H1 (cell line): ENCODE data around the gene TMEM130.

ENCODE experiments used
- CEBPB ChIP-seq: IDR thresholded peaks from 2 replicates; pipeline ENCODE4 v1.6.1; 2012; ENCODE audit warnings: low read depth, low read length
- CREB1 ChIP-seq: IDR thresholded peaks from 2 replicates; pipeline ENCODE4 v1.6.1; 2012; ENCODE audit warnings: inconsistent platforms
- CTCF ChIP-seq, 3 experiments: IDR thresholded peaks; 1 replicate in 2 of 3; 2 replicates in 1 of 3; pipeline versions ENCODE4 v1.5.1 to v1.6.1; 2011; ENCODE audit warnings: low read length in 3 of 3, mild to moderate bottlenecking in 3 of 3, inconsistent platforms in 2 of 3, low read depth in 1 of 3, moderate library complexity in 1 of 3; ENCODE audit not compliant: insufficient read depth in 1 of 3; ENCODE audit errors: control extremely low read depth in 1 of 3
- HDAC2 ChIP-seq, 2 experiments: fragments of 300-600 bp in 1 of 2; sonication (generic) in 1 of 2; IDR thresholded peaks; 2 replicates each; pipeline ENCODE4 v1.6.1; 2011 to 2012; ENCODE audit warnings: low read depth in 2 of 2, low read length in 2 of 2, mild to moderate bottlenecking in 2 of 2, moderate library complexity in 2 of 2, borderline replicate concordance in 1 of 2, inconsistent platforms in 1 of 2
- POLR2A ChIP-seq, 2 experiments: IDR thresholded peaks; 1 replicate in 1 of 2; 2 replicates in 1 of 2; pipeline ENCODE4 v1.6.1; 2011; ENCODE audit warnings: low read depth in 2 of 2, low read length in 2 of 2, mild to moderate bottlenecking in 2 of 2; ENCODE audit errors: control extremely low read depth in 1 of 2
- RFX5 ChIP-seq: IDR thresholded peaks from 2 replicates; pipeline ENCODE4 v1.6.1; 2011; ENCODE audit warnings: low read depth, low read length, improper control_type of control experiment, borderline replicate concordance
- SP1 ChIP-seq: IDR thresholded peaks from 2 replicates; pipeline ENCODE4 v1.6.1; 2011; ENCODE audit warnings: low read depth, low read length
- SP2 ChIP-seq: IDR thresholded peaks from 2 replicates; pipeline ENCODE4 v1.6.1; 2012; ENCODE audit warnings: mild to moderate bottlenecking, low read length, inconsistent platforms

GRCh38 chr7:98869027-98869596 lies 702 bp downstream of the TMEM130 start:
- TF ChIP-seq RFX5 (no peak), CTCF (IDR thresholded peaks at IDR 0.05; ENCODE audit: control extremely low read depth in 1 of 3, insufficient read depth in 1 of 3, low read depth in 1 of 3, low read length in 3 of 3) (no peak), HDAC2 (IDR thresholded peaks at IDR 0.05; ENCODE audit: borderline replicate concordance in 1 of 2, low read depth in 2 of 2, low read length in 2 of 2) (no peak), SP2 (no peak), SP1 (no peak), POLR2A (IDR thresholded peaks at IDR 0.05; ENCODE audit: control extremely low read depth in 1 of 2, low read depth in 2 of 2, low read length in 2 of 2) (no peak), CEBPB (no peak), CREB1 (no peak)
